Gastrocnemius medialis (tissue), 4 donors: Measurements from ENCODE around the gene FMO4. TPM values are rescaled to one million over a fixed set of nuclear protein-coding genes. Genes with fewer than 3 reads are reported as not detected.
"Not testable (repeated sequence)": the region's sequence is repeated elsewhere in the genome, so short reads cannot be mapped to it uniquely, and the experiment has no call there.

Experiments used
- ATAC-seq, 2 donors: fragments of 150-250 bp; one replicate each; pipeline ENCODE4 v1.9.1; 2016
- DNase-seq, 2 donors: peaks; one replicate each; pipeline ENCODE4 v3.0.0-alpha.2; 2019
- H3K27ac ChIP-seq, 4 donors: fragments of 200-600 bp; sonication (generic); 1 replicate in 1 of 4; 2 replicates in 3 of 4; pipeline ENCODE4 v1.5.1; 2016 to 2018; ENCODE audit warnings: mild to moderate bottlenecking in 2 of 4, moderate library complexity in 1 of 4
- H3K27me3 ChIP-seq, 3 donors: fragments of 200-600 bp; sonication (generic) in 2 of 3; 1 replicate in 1 of 3; 2 replicates in 2 of 3; pipeline versions ENCODE4 v1.5.1 to v1.6.0; 2016 to 2019; ENCODE audit warnings: mild to moderate bottlenecking in 1 of 3, moderate library complexity in 1 of 3
- H3K36me3 ChIP-seq, 2 donors: fragments of 200-600 bp; sonication (generic) in 1 of 2; one replicate each; pipeline ENCODE4 v1.5.1; 2017 to 2018
- H3K4me1 ChIP-seq, 2 donors: fragments of 200-600 bp; sonication (generic) in 1 of 2; one replicate each; pipeline ENCODE4 v1.5.1; 2016 to 2017; ENCODE audit warnings: mild to moderate bottlenecking in 2 of 2
- H3K4me3 ChIP-seq, 4 donors: fragments of 200-600 bp; sonication (generic) in 3 of 4; 1 replicate in 1 of 4; 2 replicates in 3 of 4; pipeline ENCODE4 v1.5.1; 2016 to 2019; ENCODE audit warnings: mild to moderate bottlenecking in 2 of 4
- H3K9me3 ChIP-seq, 3 donors: fragments of 200-600 bp; sonication (generic) in 2 of 3; 1 replicate in 1 of 3; 2 replicates in 2 of 3; pipeline ENCODE4 v1.5.1; 2016 to 2019
- CTCF ChIP-seq, 5 experiments: fragments of 450-650 bp in 3 of 5; fragments of 200-600 bp in 2 of 5; sonication (generic) in 2 of 5; IDR thresholded peaks in 4 of 5; conservative IDR thresholded peaks in 1 of 5; 1 replicate in 4 of 5; 2 replicates in 1 of 5; pipeline ENCODE4 v1.5.1; 2016 to 2019; ENCODE audit warnings: antibody characterized with exemption in 5 of 5, mild to moderate bottlenecking in 3 of 5, moderate library complexity in 3 of 5
- POLR2A ChIP-seq, 2 donors: fragments of 450-650 bp; IDR thresholded peaks; one replicate each; pipeline ENCODE4 v1.6.1; 2017; ENCODE audit warnings: antibody characterized with exemption in 2 of 2, mild to moderate bottlenecking in 2 of 2, moderate library complexity in 2 of 2
- in situ Hi-C, 4 donors: fragments of 200-750 bp; cut with MboI; loops; one replicate each; pipeline versions ENCODE4 v1.15.0 to v1.8.0; 2017; ENCODE audit warnings: low sequenced_read_pairs in 4 of 4
- intact Hi-C: fragments of 100-400 bp; cut with DNase I; formaldehyde crosslinking; loops from one replicate; pipeline ENCODE4 v1.15.1; 2023; ENCODE audit warnings: low total_unique reads
- total RNA-seq, 4 donors: library from RNA; depleted of rRNA; stranded (reverse); fragments of >200 nt; gene quantifications; one replicate each; pipeline versions ENCODE4 v1.1.0 to v1.2.3, GENCODE V29; 2016

FMO4 gene
- total RNA-seq, 4 donors from 2014 or later = 0.36 to 2.9 (median 0.94) TPM

DNA sequence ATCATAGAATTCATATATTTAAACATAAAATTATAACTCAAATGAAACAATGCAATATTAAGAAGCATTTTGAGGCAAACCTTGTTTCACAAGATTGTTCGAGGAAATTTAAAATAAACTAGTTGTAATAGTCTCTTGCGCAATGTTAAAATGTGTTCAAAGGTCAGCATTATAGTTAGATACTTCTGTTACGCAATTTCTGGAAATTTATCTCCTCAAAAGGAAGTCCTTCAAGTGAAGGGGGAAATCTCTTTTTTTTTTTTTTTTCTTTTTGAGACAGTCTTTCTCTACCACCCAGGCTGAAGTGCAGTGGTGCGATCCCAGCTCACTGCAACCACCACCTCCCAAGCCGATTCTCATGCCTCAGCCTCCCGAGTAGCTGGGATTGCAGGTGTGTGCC is 52.1 kb downstream of the FMO4 start:
- H3K4me3 ChIP-seq = no peak overlapping the region

GRCh38 chr1:171366816-171367215 is 52.8 kb downstream of the FMO4 start:
- H3K4me1 ChIP-seq = no peaks in the 10 kb centered on the region
- in situ Hi-C loops (no loop called here), intact Hi-C loops (no loop called here)
- H3K4me3 ChIP-seq = no peak overlapping the region
- ATAC-seq = no peak
- no peak for DNase-seq
- TF ChIP-seq POLR2A (IDR thresholded peaks at IDR 0.05) (no peak), CTCF (IDR thresholded peaks at IDR 0.05 in 4 of 5, conservative IDR thresholded peaks at IDR 0.05 in 1 of 5) (no peak)
- no peaks in the 10 kb centered on the region for H3K9me3 ChIP-seq
- no peak overlapping the region for H3K27ac ChIP-seq
- H3K36me3 ChIP-seq = no peaks in the 10 kb centered on the region
- H3K27me3 ChIP-seq = no peaks in the 10 kb centered on the region

More for the DNA sequence above, 52.1 kb downstream of the FMO4 start:
- H3K36me3 ChIP-seq = no peaks in the 10 kb centered on the region
- H3K4me1 ChIP-seq = no peaks in the 10 kb centered on the region
- H3K27me3 ChIP-seq = no peaks in the 10 kb centered on the region
- H3K27ac ChIP-seq = no peak overlapping the region
- TF ChIP-seq POLR2A (IDR thresholded peaks at IDR 0.05) = no peak
- TF ChIP-seq CTCF (IDR thresholded peaks at IDR 0.05 in 4 of 5, conservative IDR thresholded peaks at IDR 0.05 in 1 of 5) = no peak
- in situ Hi-C loops = no loop called here
- no peak for ATAC-seq
- intact Hi-C loops = no loop called here
- DNase-seq = no peak
- no peaks in the 10 kb centered on the region for H3K9me3 ChIP-seq

- H3K27me3 ChIP-seq = no peaks in the 10 kb centered on the region
- no peak overlapping the region for H3K4me3 ChIP-seq
- no peak overlapping the region for H3K27ac ChIP-seq
- H3K4me1 ChIP-seq = no peaks in the 10 kb centered on the region
- ATAC-seq = no peak
- intact Hi-C loops (no loop called here), in situ Hi-C loops (no loop called here)
- H3K9me3 ChIP-seq = no peaks in the 10 kb centered on the region
- no peaks in the 10 kb centered on the region for H3K36me3 ChIP-seq
- no peak for DNase-seq
- TF ChIP-seq CTCF (IDR thresholded peaks at IDR 0.05 in 4 of 5, conservative IDR thresholded peaks at IDR 0.05 in 1 of 5) = no peak
- no peak for TF ChIP-seq POLR2A (IDR thresholded peaks at IDR 0.05)
Measured at GRCh38 chr1:171367436-171367835, 53.5 kb downstream of the FMO4 start.

DNA sequence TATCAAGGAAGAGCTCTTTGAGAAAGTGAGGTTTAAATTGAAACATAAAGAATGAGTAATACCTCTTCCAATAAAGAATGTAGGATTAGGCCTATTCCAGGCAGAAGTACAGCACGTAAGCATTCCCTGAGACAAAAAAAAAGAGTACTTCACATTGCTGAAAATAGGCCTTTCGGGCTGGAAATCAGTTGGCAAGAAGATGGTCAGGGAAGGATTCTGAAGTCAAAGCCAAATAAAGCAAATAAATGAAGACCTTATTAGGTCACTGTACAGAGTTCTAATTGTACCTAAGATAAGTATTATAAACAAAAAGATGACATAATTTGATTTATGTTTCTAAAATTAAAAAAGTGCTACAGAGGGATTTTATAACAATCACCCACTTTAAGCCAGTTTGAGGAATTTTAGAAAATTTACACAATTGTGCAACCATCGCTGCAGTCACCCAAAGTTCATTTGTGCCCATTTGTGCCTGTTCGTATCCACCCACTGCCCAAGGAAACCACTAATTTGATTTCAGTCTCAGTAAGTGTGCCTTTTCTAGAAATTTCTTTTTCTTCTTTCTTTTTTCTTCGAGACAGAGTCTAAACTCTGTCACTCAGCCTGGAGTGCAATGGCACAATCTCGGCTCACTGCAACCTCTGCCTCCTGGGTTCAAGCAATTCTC is 58.6 kb downstream of the FMO4 start:
- no peaks in the 10 kb centered on the region for H3K36me3 ChIP-seq
- TF ChIP-seq CTCF (IDR thresholded peaks at IDR 0.05 in 4 of 5, conservative IDR thresholded peaks at IDR 0.05 in 1 of 5) (no peak), POLR2A (IDR thresholded peaks at IDR 0.05) (no peak)
- intact Hi-C loops (no loop called here), in situ Hi-C loops (no loop called here)
- H3K9me3 ChIP-seq = no peaks in the 10 kb centered on the region
- no peaks in the 10 kb centered on the region for H3K4me1 ChIP-seq
- H3K27me3 ChIP-seq = no peaks in the 10 kb centered on the region
- no peak overlapping the region for H3K4me3 ChIP-seq
- no peak for ATAC-seq
- no peak for DNase-seq
- no peak overlapping the region for H3K27ac ChIP-seq

GRCh38 chr1:171373357-171374122 is 59.6 kb downstream of the FMO4 start:
- H3K4me1 ChIP-seq, H3K4me3 ChIP-seq, DNase-seq, H3K9me3 ChIP-seq, intact Hi-C loops, H3K27ac ChIP-seq, in situ Hi-C loops, ATAC-seq, H3K36me3 ChIP-seq, H3K27me3 ChIP-seq: not testable (repeated sequence)
